HepG2 (cell line): ENCODE measurements around the gene C1QTNF5. TPM values are rescaled to one million over a fixed set of nuclear protein-coding genes. Genes with fewer than 3 reads are reported as not detected.
A peak's percentile ranks its signal among the peaks of the same experiment; 100 is the strongest.

Experiments used
- ATF4 ChIP-seq, 2 experiments: fragments of 450-650 bp in 1 of 2; sonication (generic) in 1 of 2; formaldehyde crosslinking; IDR thresholded peaks; 2 replicates each; pipeline versions ENCODE4 v1.5.0 to v1.8.0; 2020 to 2022; ENCODE audit warnings: mild to moderate bottlenecking in 1 of 2, missing genetic modification reagents in 1 of 2
- CENPX ChIP-seq: sonication (generic); formaldehyde crosslinking; IDR thresholded peaks from 2 replicates; pipeline ENCODE4 v1.9.0; 2021; ENCODE audit warnings: mild to moderate bottlenecking, missing genetic modification reagents, moderate library complexity
- CREM ChIP-seq, 2 experiments: sonication (generic) in 1 of 2; formaldehyde crosslinking in 1 of 2; IDR thresholded peaks; 2 replicates each; pipeline versions ENCODE4 v1.4.0 to v1.6.1; 2016 to 2020; ENCODE audit warnings: antibody characterized with exemption in 1 of 2, mild to moderate bottlenecking in 1 of 2, missing genetic modification reagents in 1 of 2
- DNMT3B ChIP-seq: conservative IDR thresholded peaks from 2 replicates; pipeline ENCODE4 v1.6.1; 2016; ENCODE audit warnings: missing biosample characterization, control low read depth
- HNF1B ChIP-seq: sonication (generic); formaldehyde crosslinking; IDR thresholded peaks from 2 replicates; pipeline ENCODE4 v1.5.1; 2020; ENCODE audit warnings: mild to moderate bottlenecking, moderate library complexity, missing genetic modification reagents
- MTA3 ChIP-seq: sonication (generic); formaldehyde crosslinking; IDR thresholded peaks from 2 replicates; pipeline ENCODE4 v1.4.0; 2020; ENCODE audit warnings: missing genetic modification reagents
- ZNF382 ChIP-seq: sonication (generic); formaldehyde crosslinking; IDR thresholded peaks from 2 replicates; pipeline ENCODE4 v1.5.0; 2020; ENCODE audit warnings: missing genetic modification reagents, mild to moderate bottlenecking, borderline replicate concordance
- ZNF510 ChIP-seq: sonication (generic); formaldehyde crosslinking; IDR thresholded peaks from 2 replicates; pipeline ENCODE4 v1.4.0; 2020; ENCODE audit warnings: low read depth, mild to moderate bottlenecking, missing genetic modification reagents
- ZNF512 ChIP-seq: sonication (generic); formaldehyde crosslinking; IDR thresholded peaks from 2 replicates; pipeline ENCODE4 v1.4.0; 2020; ENCODE audit warnings: mild to moderate bottlenecking, missing genetic modification reagents
- ZNF605 ChIP-seq: sonication (generic); formaldehyde crosslinking; IDR thresholded peaks from 2 replicates; pipeline ENCODE4 v1.8.0; 2022; ENCODE audit warnings: mild to moderate bottlenecking, missing genetic modification reagents
- polyA plus RNA-seq, 8 experiments: library from polyadenylated mRNA; depleted of rRNA in 3 of 8; stranded (reverse) in 7 of 8; unstranded in 1 of 8; fragments of >200 nt; fragmentation: Illumina TruSeq in 4 of 8; extraction: Trizol in 4 of 8; gene quantifications; 2 replicates each; pipeline versions ENCODE4 v1.2.1 to v1.2.3, GENCODE V29; 2011 to 2016; ENCODE audit warnings: low read depth in 4 of 8, missing spikeins in 1 of 8, mixed read lengths in 1 of 8; ENCODE audit not compliant: insufficient read depth in 1 of 8
- total RNA-seq, 5 experiments: library from RNA; depleted of rRNA; stranded (reverse); fragments of >200 nt; fragmentation: Illumina TruSeq; extraction: Trizol; gene quantifications; 2 replicates each; pipeline ENCODE4 v1.2.3, GENCODE V29; 2016; ENCODE audit warnings: low read depth in 1 of 5
- TF ChIP-seq, protein P1 (sequence below): sonication (generic); formaldehyde crosslinking; IDR thresholded peaks from 2 replicates; pipeline ENCODE4 v1.5.0; 2020; ENCODE audit warnings: missing genetic modification reagents, mild to moderate bottlenecking, borderline replicate concordance
- TF ChIP-seq, protein P2 (sequence below): IDR thresholded peaks from 2 replicates; pipeline ENCODE4 v1.6.1; 2016; ENCODE audit warnings: low read depth, borderline replicate concordance
- TF ChIP-seq, protein P3 (sequence below): sonication (generic); formaldehyde crosslinking; IDR thresholded peaks from 2 replicates; pipeline ENCODE4 v1.8.0; 2022; ENCODE audit warnings: mild to moderate bottlenecking, missing genetic modification reagents, borderline replicate concordance
- TF ChIP-seq, protein P4 (sequence below): sonication (generic); formaldehyde crosslinking; IDR thresholded peaks from 2 replicates; pipeline ENCODE4 v1.5.0; 2020; ENCODE audit warnings: missing genetic modification reagents
- TF ChIP-seq, protein P5 (sequence below): sonication (generic); formaldehyde crosslinking; IDR thresholded peaks from 2 replicates; pipeline ENCODE4 v1.8.0; 2022; ENCODE audit warnings: missing genetic modification reagents, low read depth, mild to moderate bottlenecking, borderline replicate concordance

C1QTNF5 gene
- total and polyA plus RNA-seq, 2 of the 13 experiments (the other 11 are each of a cell fraction or from before 2014, with no cell fraction given) = 0.86 to 1.2 TPM

- TF ChIP-seq, protein P1, sequence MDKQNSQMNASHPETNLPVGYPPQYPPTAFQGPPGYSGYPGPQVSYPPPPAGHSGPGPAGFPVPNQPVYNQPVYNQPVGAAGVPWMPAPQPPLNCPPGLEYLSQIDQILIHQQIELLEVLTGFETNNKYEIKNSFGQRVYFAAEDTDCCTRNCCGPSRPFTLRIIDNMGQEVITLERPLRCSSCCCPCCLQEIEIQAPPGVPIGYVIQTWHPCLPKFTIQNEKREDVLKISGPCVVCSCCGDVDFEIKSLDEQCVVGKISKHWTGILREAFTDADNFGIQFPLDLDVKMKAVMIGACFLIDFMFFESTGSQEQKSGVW (CRISPR knock-in tag) = no peak
- TF ChIP-seq ZNF510 = no peak
- TF ChIP-seq, protein P2, sequence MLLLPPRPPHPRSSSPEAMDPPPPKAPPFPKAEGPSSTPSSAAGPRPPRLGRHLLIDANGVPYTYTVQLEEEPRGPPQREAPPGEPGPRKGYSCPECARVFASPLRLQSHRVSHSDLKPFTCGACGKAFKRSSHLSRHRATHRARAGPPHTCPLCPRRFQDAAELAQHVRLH = 0 out of 2 replicates have a peak, but pooled peaks have one; percentile 44
- TF ChIP-seq ZNF605 (CRISPR knock-in tag) = no peak
- TF ChIP-seq CENPX (CRISPR knock-in tag) = no peak
- TF ChIP-seq, protein P3, sequence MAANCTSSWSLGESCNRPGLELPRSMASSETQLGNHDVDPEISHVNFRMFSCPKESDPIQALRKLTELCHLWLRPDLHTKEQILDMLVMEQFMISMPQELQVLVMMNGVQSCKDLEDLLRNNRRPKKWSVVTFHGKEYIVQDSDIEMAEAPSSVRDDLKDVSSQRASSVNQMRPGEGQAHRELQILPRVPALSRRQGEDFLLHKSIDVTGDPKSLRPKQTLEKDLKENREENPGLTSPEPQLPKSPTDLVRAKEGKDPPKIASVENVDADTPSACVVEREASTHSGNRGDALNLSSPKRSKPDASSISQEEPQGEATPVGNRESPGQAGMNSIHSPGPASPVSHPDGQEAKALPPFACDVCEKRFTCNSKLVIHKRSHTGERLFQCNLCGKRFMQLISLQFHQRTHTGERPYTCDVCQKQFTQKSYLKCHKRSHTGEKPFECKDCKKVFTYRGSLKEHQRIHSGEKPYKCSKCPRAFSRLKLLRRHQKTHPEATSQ (CRISPR knock-in tag) = no peak
- TF ChIP-seq DNMT3B (CRISPR knock-in tag) = no peak
- TF ChIP-seq, protein P4, sequence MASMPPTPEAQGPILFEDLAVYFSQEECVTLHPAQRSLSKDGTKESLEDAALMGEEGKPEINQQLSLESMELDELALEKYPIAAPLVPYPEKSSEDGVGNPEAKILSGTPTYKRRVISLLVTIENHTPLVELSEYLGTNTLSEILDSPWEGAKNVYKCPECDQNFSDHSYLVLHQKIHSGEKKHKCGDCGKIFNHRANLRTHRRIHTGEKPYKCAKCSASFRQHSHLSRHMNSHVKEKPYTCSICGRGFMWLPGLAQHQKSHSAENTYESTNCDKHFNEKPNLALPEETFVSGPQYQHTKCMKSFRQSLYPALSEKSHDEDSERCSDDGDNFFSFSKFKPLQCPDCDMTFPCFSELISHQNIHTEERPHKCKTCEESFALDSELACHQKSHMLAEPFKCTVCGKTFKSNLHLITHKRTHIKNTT (CRISPR knock-in tag) = no peak
- TF ChIP-seq CREM (IDR thresholded peaks at IDR 0.05) = no peak
- no peak for TF ChIP-seq CREM (CRISPR knock-in tag; IDR thresholded peaks at IDR 0.05)
- TF ChIP-seq, protein P5, sequence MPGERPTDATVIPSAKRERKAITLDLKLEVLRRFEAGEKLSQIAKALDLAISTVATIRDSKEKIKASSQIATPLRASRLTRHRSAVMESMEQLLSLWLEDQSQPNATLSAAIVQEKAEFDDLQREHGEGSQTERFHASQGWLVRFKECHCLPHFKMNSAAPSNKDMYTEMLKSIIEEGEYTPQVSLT (CRISPR knock-in tag) = no peak
- no peak for TF ChIP-seq ZNF382 (CRISPR knock-in tag)
- no peak for TF ChIP-seq MTA3
- TF ChIP-seq ATF4 (CRISPR knock-in tag; IDR thresholded peaks at IDR 0.05) = no peak
- no peak for TF ChIP-seq ZNF512 (CRISPR knock-in tag)
- no peak for TF ChIP-seq HNF1B (CRISPR knock-in tag)
These were observed 921 bp downstream of the C1QTNF5 start (continued) for GRCh38 chr11:119339589-119340334.
